ENCODE measurements around the gene APBA3.

APBA3 gene

GRCh38 chr19:3745363-3746045 is 16.0 kb downstream of the APBA3 start:
- no peak for DNase-seq (ENCODE audit: low read depth)

- DNase-seq (ENCODE audit: low read depth), result no peak
Measured at GRCh38 chr19:3743486-3743885, 18.0 kb downstream of the APBA3 start.

GRCh38 chr19:3740431-3740830 is 21.1 kb downstream of the APBA3 start:
- no peak for DNase-seq (ENCODE audit: low read depth)

- no peak for DNase-seq (ENCODE audit: low read depth)
Measured at GRCh38 chr19:3738477-3739220, 22.8 kb downstream of the APBA3 start.

GRCh38 chr19:3737487-3738205 is 23.8 kb downstream of the APBA3 start:
- no peak for DNase-seq (ENCODE audit: low read depth)

- no peak for DNase-seq (ENCODE audit: low read depth)
Measured at GRCh38 chr19:3736106-3736724, 25.3 kb downstream of the APBA3 start.

- no peak for DNase-seq (ENCODE audit: low read depth)
Measured at GRCh38 chr19:3734310-3734600, 27.2 kb downstream of the APBA3 start.

GRCh38 chr19:3733549-3734309 is 27.8 kb downstream of the APBA3 start:
- DNase-seq (ENCODE audit: low read depth), result no peak

- no peak for DNase-seq (ENCODE audit: low read depth)
Measured at GRCh38 chr19:3732108-3732507, 29.4 kb downstream of the APBA3 start.

- no peak for DNase-seq (ENCODE audit: low read depth)
Measured at GRCh38 chr19:3730457-3730958, 31.0 kb downstream of the APBA3 start.

- DNase-seq (ENCODE audit: low read depth), result no peak
Measured at GRCh38 chr19:3725640-3726310, 35.7 kb downstream of the APBA3 start.

GRCh38 chr19:3725121-3725520 is 36.4 kb downstream of the APBA3 start:
- DNase-seq (ENCODE audit: low read depth), result no peak

GRCh38 chr19:3723883-3724282 is 37.6 kb downstream of the APBA3 start:
- no peak for DNase-seq (ENCODE audit: low read depth)

- DNase-seq (ENCODE audit: low read depth), result no peak
Measured at GRCh38 chr19:3723110-3723488, 38.4 kb downstream of the APBA3 start.

GRCh38 chr19:3722443-3723109 is 38.9 kb downstream of the APBA3 start:
- no peak for DNase-seq (ENCODE audit: low read depth)

- no peak for DNase-seq (ENCODE audit: low read depth)
Measured at GRCh38 chr19:3721887-3722442, 39.5 kb downstream of the APBA3 start.

GRCh38 chr19:3721131-3721886 is 40.2 kb downstream of the APBA3 start:
- peak; percentile 83 for DNase-seq (ENCODE audit: low read depth)

GRCh38 chr19:3720349-3720917 is 41.1 kb downstream of the APBA3 start:
- no peak for DNase-seq (ENCODE audit: low read depth)

- DNase-seq (ENCODE audit: low read depth), result no peak
Measured at GRCh38 chr19:3719868-3720267, 41.6 kb downstream of the APBA3 start.
